HL-60 (cell line): ENCODE results near the gene SCG5.

Source experiments
- DNase-seq, 2 experiments: peaks; one replicate each; pipeline ENCODE4 v3.0.0-alpha.2; 2010 to 2020; ENCODE audit warnings: low read depth in 1 of 2, low spot score in 1 of 2
- H3K27ac ChIP-seq: fragments of 250-450 bp; sonication (Bioruptor Pico); replicated peaks from 2 replicates; pipeline ENCODE4 v1.5.1; 2020; ENCODE audit warnings: mild to moderate bottlenecking, moderate library complexity
- H3K27me3 ChIP-seq: fragments of 250-450 bp; sonication (Bioruptor Pico); 2 replicates; pipeline ENCODE4 v1.5.1; 2021; ENCODE audit warnings: mild to moderate bottlenecking, moderate library complexity; ENCODE audit not compliant: insufficient read depth, poor library complexity, severe bottlenecking
- H3K4me3 ChIP-seq: replicated peaks from 2 replicates; pipeline ENCODE4 v1.5.1; 2011; ENCODE audit warnings: mild to moderate bottlenecking, control low read depth, low read length; ENCODE audit not compliant: insufficient read depth
- CTCF ChIP-seq: IDR thresholded peaks from one replicate; pipeline ENCODE4 v1.5.1; 2011; ENCODE audit warnings: low read length, control low read depth, inconsistent platforms; ENCODE audit not compliant: insufficient read depth
- GABPA ChIP-seq: IDR thresholded peaks from 2 replicates; pipeline ENCODE4 v1.6.1; 2012; ENCODE audit warnings: low read depth
- POLR2AphosphoS5 ChIP-seq: IDR thresholded peaks from 2 replicates; pipeline ENCODE4 v1.6.1; 2012; ENCODE audit warnings: low read depth
- REST ChIP-seq: IDR thresholded peaks from 2 replicates; pipeline ENCODE4 v1.6.1; 2012; ENCODE audit warnings: low read depth; ENCODE audit not compliant: insufficient replicate concordance
- SPI1 ChIP-seq: IDR thresholded peaks from 2 replicates; pipeline ENCODE4 v1.6.1; 2012; ENCODE audit warnings: low read depth, mild to moderate bottlenecking, borderline replicate concordance

The SCG5 gene

GRCh38 chr15:32706704-32707103 lies 65.2 kb downstream of the SCG5 start:
- no peak overlapping the region for H3K27ac ChIP-seq
- no peak overlapping the region for H3K4me3 ChIP-seq
- H3K27me3 ChIP-seq: peaks cover 7% of the 10 kb centered on the region
- no peak for DNase-seq
- TF ChIP-seq CTCF (no peak), GABPA (no peak), POLR2AphosphoS5 (no peak), REST (no peak), SPI1 (no peak)

GRCh38 chr15:32707436-32707835 lies 65.9 kb downstream of the SCG5 start:
- Histone ChIP-seq H3K27me3 (peaks cover 7% of the 10 kb centered on the region), H3K4me3 (no peak overlapping the region), H3K27ac (no peak overlapping the region)
- peak in 1 of 2 experiments; percentile 36 for DNase-seq
- TF ChIP-seq REST (no peak), CTCF (no peak), SPI1 (no peak), POLR2AphosphoS5 (no peak), GABPA (no peak)

GRCh38 chr15:32709295-32710033 lies 68.0 kb downstream of the SCG5 start:
- Histone ChIP-seq H3K4me3 (no peak overlapping the region), H3K27me3 (peaks cover 8% of the 10 kb centered on the region), H3K27ac (no peak overlapping the region)
- TF ChIP-seq CTCF (no peak), POLR2AphosphoS5 (no peak), SPI1 (no peak), REST (no peak), GABPA (no peak)
- DNase-seq: no peak
